Measurements from ENCODE around the gene PPP3CA. TPM values are rescaled to one million over a fixed set of nuclear protein-coding genes. Genes with fewer than 3 reads are reported as not detected.
A peak's percentile ranks its signal among the peaks of the same experiment; 100 is the strongest.

Gene PPP3CA
- total and polyA plus RNA-seq, 2 of the 13 experiments (the other 11 are each of a cell fraction or from before 2014, with no cell fraction given) = 4.8 to 13.2 TPM

DNA sequence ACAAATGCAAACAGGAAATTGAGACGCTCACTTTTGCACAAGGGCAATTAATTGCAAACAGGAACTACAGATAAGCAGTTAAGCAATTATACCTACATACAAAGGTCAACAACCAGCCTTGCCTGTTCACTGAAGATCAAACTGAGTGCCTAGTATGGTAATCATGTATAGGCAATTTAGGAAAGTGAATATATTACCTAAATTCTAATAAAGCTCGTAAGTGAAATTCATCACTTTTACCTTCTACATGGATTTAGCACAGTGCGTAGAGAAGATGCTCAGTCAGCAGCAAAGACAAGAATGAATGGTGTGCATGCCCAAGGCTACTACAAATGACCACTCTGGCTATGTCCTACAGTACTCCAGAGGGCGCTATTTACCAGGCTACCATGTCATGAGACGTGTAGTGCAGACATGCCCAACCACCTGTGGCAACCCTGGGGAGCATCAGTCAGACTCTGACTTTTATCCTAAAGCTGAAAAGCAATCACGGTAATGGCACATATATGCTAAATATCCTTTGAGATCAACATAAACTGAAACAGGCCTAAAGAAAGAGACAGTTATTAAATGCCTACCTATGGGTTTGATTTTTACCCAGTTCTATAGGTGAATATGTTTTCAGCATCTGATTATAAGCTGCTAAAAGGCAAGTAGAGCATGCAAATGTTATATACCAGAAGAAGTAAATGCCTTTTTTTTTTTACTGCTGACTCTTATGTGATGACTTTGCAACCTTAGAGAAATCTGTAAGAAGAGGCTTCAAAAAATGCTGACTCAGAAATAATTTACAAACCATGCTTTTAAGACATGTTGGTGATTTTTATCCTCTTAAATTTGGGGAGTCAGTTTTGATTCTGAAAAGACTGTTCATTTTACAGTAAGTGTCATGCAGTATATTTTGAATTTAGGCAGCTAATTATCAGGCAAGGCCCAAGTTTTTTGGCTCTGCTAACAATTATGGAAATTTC, 178.0 kb downstream of the PPP3CA start (continued):
- TF ChIP-seq, protein P1, sequence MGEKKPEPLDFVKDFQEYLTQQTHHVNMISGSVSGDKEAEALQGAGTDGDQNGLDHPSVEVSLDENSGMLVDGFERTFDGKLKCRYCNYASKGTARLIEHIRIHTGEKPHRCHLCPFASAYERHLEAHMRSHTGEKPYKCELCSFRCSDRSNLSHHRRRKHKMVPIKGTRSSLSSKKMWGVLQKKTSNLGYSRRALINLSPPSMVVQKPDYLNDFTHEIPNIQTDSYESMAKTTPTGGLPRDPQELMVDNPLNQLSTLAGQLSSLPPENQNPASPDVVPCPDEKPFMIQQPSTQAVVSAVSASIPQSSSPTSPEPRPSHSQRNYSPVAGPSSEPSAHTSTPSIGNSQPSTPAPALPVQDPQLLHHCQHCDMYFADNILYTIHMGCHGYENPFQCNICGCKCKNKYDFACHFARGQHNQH (CRISPR knock-in tag; IDR thresholded peaks at IDR 0.05) = no peak
- TF ChIP-seq PAF1 (CRISPR knock-in tag; IDR thresholded peaks at IDR 0.05) (no peak), ZNF207 (IDR thresholded peaks at IDR 0.05; ENCODE audit: borderline replicate concordance) (no peak), HNRNPH1 (optimal IDR thresholded peaks at IDR 0.05; ENCODE audit: low read depth, low read length) (no peak), HDAC1 (CRISPR knock-in tag; IDR thresholded peaks at IDR 0.05) (no peak), MYNN (CRISPR knock-in tag; IDR thresholded peaks at IDR 0.05; ENCODE audit: low read depth) (no peak), MEIS1 (CRISPR knock-in tag; IDR thresholded peaks at IDR 0.05; ENCODE audit: borderline replicate concordance) (no peak), HNRNPUL1 (IDR thresholded peaks at IDR 0.05; ENCODE audit: low read depth, low read length) (no peak), GLI4 (CRISPR knock-in tag; IDR thresholded peaks at IDR 0.05; ENCODE audit: borderline replicate concordance) (no peak), MTA1 (CRISPR knock-in tag; IDR thresholded peaks at IDR 0.05; ENCODE audit: borderline replicate concordance) (no peak), MXI1 (IDR thresholded peaks at IDR 0.05; ENCODE audit: borderline replicate concordance, low read depth, low read length) (peak; percentile 45; the same call in 1 of the 3 replicates), HNRNPLL (IDR thresholded peaks at IDR 0.05; ENCODE audit: low read depth, low read length, poor library complexity, severe bottlenecking) (no peak), ZNF143 (CRISPR knock-in tag; IDR thresholded peaks at IDR 0.05) (no peak)
- TF ChIP-seq, protein P2, sequence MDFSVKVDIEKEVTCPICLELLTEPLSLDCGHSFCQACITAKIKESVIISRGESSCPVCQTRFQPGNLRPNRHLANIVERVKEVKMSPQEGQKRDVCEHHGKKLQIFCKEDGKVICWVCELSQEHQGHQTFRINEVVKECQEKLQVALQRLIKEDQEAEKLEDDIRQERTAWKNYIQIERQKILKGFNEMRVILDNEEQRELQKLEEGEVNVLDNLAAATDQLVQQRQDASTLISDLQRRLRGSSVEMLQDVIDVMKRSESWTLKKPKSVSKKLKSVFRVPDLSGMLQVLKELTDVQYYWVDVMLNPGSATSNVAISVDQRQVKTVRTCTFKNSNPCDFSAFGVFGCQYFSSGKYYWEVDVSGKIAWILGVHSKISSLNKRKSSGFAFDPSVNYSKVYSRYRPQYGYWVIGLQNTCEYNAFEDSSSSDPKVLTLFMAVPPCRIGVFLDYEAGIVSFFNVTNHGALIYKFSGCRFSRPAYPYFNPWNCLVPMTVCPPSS (IDR thresholded peaks at IDR 0.05) = no peak
- TF ChIP-seq, protein P3, sequence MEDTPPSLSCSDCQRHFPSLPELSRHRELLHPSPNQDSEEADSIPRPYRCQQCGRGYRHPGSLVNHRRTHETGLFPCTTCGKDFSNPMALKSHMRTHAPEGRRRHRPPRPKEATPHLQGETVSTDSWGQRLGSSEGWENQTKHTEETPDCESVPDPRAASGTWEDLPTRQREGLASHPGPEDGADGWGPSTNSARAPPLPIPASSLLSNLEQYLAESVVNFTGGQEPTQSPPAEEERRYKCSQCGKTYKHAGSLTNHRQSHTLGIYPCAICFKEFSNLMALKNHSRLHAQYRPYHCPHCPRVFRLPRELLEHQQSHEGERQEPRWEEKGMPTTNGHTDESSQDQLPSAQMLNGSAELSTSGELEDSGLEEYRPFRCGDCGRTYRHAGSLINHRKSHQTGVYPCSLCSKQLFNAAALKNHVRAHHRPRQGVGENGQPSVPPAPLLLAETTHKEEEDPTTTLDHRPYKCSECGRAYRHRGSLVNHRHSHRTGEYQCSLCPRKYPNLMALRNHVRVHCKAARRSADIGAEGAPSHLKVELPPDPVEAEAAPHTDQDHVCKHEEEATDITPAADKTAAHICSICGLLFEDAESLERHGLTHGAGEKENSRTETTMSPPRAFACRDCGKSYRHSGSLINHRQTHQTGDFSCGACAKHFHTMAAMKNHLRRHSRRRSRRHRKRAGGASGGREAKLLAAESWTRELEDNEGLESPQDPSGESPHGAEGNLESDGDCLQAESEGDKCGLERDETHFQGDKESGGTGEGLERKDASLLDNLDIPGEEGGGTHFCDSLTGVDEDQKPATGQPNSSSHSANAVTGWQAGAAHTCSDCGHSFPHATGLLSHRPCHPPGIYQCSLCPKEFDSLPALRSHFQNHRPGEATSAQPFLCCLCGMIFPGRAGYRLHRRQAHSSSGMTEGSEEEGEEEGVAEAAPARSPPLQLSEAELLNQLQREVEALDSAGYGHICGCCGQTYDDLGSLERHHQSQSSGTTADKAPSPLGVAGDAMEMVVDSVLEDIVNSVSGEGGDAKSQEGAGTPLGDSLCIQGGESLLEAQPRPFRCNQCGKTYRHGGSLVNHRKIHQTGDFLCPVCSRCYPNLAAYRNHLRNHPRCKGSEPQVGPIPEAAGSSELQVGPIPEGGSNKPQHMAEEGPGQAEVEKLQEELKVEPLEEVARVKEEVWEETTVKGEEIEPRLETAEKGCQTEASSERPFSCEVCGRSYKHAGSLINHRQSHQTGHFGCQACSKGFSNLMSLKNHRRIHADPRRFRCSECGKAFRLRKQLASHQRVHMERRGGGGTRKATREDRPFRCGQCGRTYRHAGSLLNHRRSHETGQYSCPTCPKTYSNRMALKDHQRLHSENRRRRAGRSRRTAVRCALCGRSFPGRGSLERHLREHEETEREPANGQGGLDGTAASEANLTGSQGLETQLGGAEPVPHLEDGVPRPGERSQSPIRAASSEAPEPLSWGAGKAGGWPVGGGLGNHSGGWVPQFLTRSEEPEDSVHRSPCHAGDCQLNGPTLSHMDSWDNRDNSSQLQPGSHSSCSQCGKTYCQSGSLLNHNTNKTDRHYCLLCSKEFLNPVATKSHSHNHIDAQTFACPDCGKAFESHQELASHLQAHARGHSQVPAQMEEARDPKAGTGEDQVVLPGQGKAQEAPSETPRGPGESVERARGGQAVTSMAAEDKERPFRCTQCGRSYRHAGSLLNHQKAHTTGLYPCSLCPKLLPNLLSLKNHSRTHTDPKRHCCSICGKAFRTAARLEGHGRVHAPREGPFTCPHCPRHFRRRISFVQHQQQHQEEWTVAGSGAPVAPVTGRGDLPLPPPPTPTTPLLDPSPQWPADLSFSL (CRISPR knock-in tag; IDR thresholded peaks at IDR 0.05) = no peak
- TF ChIP-seq, protein P4, sequence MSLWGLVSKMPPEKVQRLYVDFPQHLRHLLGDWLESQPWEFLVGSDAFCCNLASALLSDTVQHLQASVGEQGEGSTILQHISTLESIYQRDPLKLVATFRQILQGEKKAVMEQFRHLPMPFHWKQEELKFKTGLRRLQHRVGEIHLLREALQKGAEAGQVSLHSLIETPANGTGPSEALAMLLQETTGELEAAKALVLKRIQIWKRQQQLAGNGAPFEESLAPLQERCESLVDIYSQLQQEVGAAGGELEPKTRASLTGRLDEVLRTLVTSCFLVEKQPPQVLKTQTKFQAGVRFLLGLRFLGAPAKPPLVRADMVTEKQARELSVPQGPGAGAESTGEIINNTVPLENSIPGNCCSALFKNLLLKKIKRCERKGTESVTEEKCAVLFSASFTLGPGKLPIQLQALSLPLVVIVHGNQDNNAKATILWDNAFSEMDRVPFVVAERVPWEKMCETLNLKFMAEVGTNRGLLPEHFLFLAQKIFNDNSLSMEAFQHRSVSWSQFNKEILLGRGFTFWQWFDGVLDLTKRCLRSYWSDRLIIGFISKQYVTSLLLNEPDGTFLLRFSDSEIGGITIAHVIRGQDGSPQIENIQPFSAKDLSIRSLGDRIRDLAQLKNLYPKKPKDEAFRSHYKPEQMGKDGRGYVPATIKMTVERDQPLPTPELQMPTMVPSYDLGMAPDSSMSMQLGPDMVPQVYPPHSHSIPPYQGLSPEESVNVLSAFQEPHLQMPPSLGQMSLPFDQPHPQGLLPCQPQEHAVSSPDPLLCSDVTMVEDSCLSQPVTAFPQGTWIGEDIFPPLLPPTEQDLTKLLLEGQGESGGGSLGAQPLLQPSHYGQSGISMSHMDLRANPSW (CRISPR knock-in tag; IDR thresholded peaks at IDR 0.05; ENCODE audit: borderline replicate concordance) = no peak
